HCT116 (cell line): ENCODE measurements around the gene RFX3. TPM values are rescaled to one million over a fixed set of nuclear protein-coding genes. Genes with fewer than 3 reads are reported as not detected.

Experiments
- ATAC-seq: fragments of 200-7000 bp; cut with Tn5 transposase; 2 replicates; pipeline ENCODE4 v1.9.1; 2020; ENCODE audit warnings: mild to moderate bottlenecking, moderate library complexity
- BruUV-seq: library from RNA; stranded (reverse); fragments of 400-500 nt; replicated peaks from 2 replicates; lab custom pipeline; 2021; lab: Mats Ljungman, UMichigan
- CTCF ChIA-PET: fragments of 300-600 bp; sonication (Branson Sonifier 250); formaldehyde crosslinking; loops from one replicate; lab custom pipeline; 2021; ENCODE audit warnings: antibody characterized with exemption; lab: Charles Lee
- POLR2A ChIA-PET: fragments of 300-600, 350-600 bp; sonication (Branson Sonifier 250); formaldehyde crosslinking; loops from one replicate; lab custom pipeline; 2021; ENCODE audit warnings: antibody characterized with exemption; lab: Charles Lee
- RAD21 ChIA-PET, 2 experiments: fragments of 300-600 bp; sonication (Branson Sonifier 250); formaldehyde crosslinking; loops; one replicate each; lab custom pipeline; 2023; ENCODE audit warnings: low total read pairs in 2 of 2; ENCODE audit not compliant: uncharacterized antibody in 2 of 2, unreplicated experiment in 2 of 2, low non-redundant PET in 1 of 2; lab: Charles Lee
- DNase-seq: peaks from one replicate; pipeline ENCODE4 v3.0.0-alpha.2; 2010; ENCODE audit warnings: low read depth, low spot score
- H2AFZ ChIP-seq: fragments of 200-600 bp; shearing (Covaris generic), sonication (generic); 2 replicates; pipeline ENCODE4 v1.6.1; 2017; ENCODE audit warnings: low read depth, mixed run types, mixed read lengths, antibody characterized with exemption, low read length; ENCODE audit not compliant: poor library complexity, severe bottlenecking
- H3K27ac ChIP-seq: 2 replicates; pipeline ENCODE4 v1.5.1; 2012; ENCODE audit warnings: low read depth, low read length
- H3K27me3 ChIP-seq: fragments of 200-600 bp; sonication (generic); 2 replicates; pipeline ENCODE4 v1.6.1; 2016; ENCODE audit warnings: mixed run types, low read length, mixed read lengths; ENCODE audit not compliant: insufficient read depth
- H3K36me3 ChIP-seq, 2 experiments: fragments of 200-500 bp in 1 of 2; fragments of 200-600 bp in 1 of 2; sonication (Bioruptor generic) in 1 of 2; sonication (generic) in 1 of 2; 2 replicates each; pipeline versions ENCODE4 v1.5.1 to v1.6.1; 2014 to 2016; ENCODE audit warnings: low read length in 2 of 2, inconsistent platforms in 1 of 2, mixed read lengths in 1 of 2, mixed run types in 1 of 2; ENCODE audit not compliant: insufficient read depth in 2 of 2, control insufficient read depth in 1 of 2
- H3K4me1 ChIP-seq, 2 experiments: fragments of 200-600 bp in 1 of 2; sonication (generic) in 1 of 2; 2 replicates each; pipeline versions ENCODE4 v1.5.1 to v1.6.1; 2012 to 2017; ENCODE audit warnings: low read length in 2 of 2, inconsistent platforms in 1 of 2, mild to moderate bottlenecking in 1 of 2, mixed read lengths in 1 of 2, mixed run types in 1 of 2, moderate library complexity in 1 of 2; ENCODE audit not compliant: insufficient read depth in 2 of 2, control insufficient read depth in 1 of 2
- H3K4me2 ChIP-seq: fragments of 200-600 bp; sonication (generic); 2 replicates; pipeline ENCODE4 v1.6.1; 2017; ENCODE audit warnings: mixed run types, low read length, mixed read lengths
- H3K4me3 ChIP-seq, 2 experiments: fragments of 200-600 bp in 1 of 2; sonication (generic) in 1 of 2; replicated peaks in 1 of 2; 2 replicates each; pipeline ENCODE4 v1.5.1; 2011 to 2016; ENCODE audit warnings: low read length in 2 of 2, control low read depth in 1 of 2, low read depth in 1 of 2, mild to moderate bottlenecking in 1 of 2, mixed read lengths in 1 of 2, mixed run types in 1 of 2
- H3K79me2 ChIP-seq: fragments of 200-600 bp; sonication (generic); 2 replicates; pipeline ENCODE4 v1.6.1; 2017; ENCODE audit warnings: mild to moderate bottlenecking, mixed run types, low read length, moderate library complexity, mixed read lengths; ENCODE audit not compliant: insufficient read depth
- H3K9ac ChIP-seq: fragments of 200-600 bp; sonication (generic); 2 replicates; pipeline ENCODE4 v1.6.1; 2016; ENCODE audit warnings: low read length, mixed read lengths
- H3K9me2 ChIP-seq: fragments of 200-600 bp; sonication (generic), shearing (Covaris generic); 2 replicates; pipeline ENCODE4 v1.6.1; 2017; ENCODE audit warnings: mixed run types, mild to moderate bottlenecking, moderate library complexity; ENCODE audit not compliant: insufficient read depth
- H3K9me3 ChIP-seq, 2 experiments: fragments of 200-500 bp in 1 of 2; fragments of 200-600 bp in 1 of 2; sonication (Bioruptor generic) in 1 of 2; sonication (generic) in 1 of 2; 2 replicates each; pipeline ENCODE4 v1.6.1; 2014 to 2017; ENCODE audit warnings: low read length in 2 of 2, mixed read lengths in 2 of 2, inconsistent platforms in 1 of 2, low read depth in 1 of 2, mild to moderate bottlenecking in 1 of 2, mixed run types in 1 of 2, moderate library complexity in 1 of 2; ENCODE audit not compliant: control insufficient read depth in 1 of 2, insufficient read depth in 1 of 2
- H4K20me1 ChIP-seq: fragments of 200-600 bp; sonication (generic), shearing (Covaris generic); 2 replicates; pipeline ENCODE4 v1.6.1; 2017; ENCODE audit warnings: mixed run types, mild to moderate bottlenecking, moderate library complexity; ENCODE audit not compliant: insufficient read depth
- CBX3 ChIP-seq: IDR thresholded peaks from 2 replicates; pipeline ENCODE4 v1.6.1; 2012; ENCODE audit warnings: low read depth
- CEBPB ChIP-seq: IDR thresholded peaks from 2 replicates; pipeline ENCODE4 v1.6.1; 2012; ENCODE audit warnings: low read depth
- EZH2 ChIP-seq: fragments of 200-600 bp; sonication (generic); IDR thresholded peaks from 2 replicates; pipeline ENCODE4 v1.6.1; 2017; ENCODE audit warnings: antibody characterized with exemption, mixed run types
- EZH2phosphoT487 ChIP-seq: fragments of 200-600 bp; IDR thresholded peaks from 2 replicates; pipeline ENCODE4 v1.6.1; 2018; ENCODE audit warnings: antibody characterized with exemption, borderline replicate concordance
- FOSL1 ChIP-seq: IDR thresholded peaks from 2 replicates; pipeline ENCODE4 v1.6.1; 2012; ENCODE audit warnings: low read depth
- POLR2A ChIP-seq: IDR thresholded peaks from 2 replicates; pipeline ENCODE4 v1.7.0; 2011; ENCODE audit warnings: borderline replicate concordance; ENCODE audit not compliant: insufficient read depth, insufficient read length; ENCODE audit errors: extremely low read depth
- POLR2AphosphoS5 ChIP-seq: IDR thresholded peaks from 2 replicates; pipeline ENCODE4 v1.6.1; 2011; ENCODE audit warnings: mild to moderate bottlenecking, low read depth, low read length, moderate library complexity
- SIN3A ChIP-seq: IDR thresholded peaks from 2 replicates; pipeline ENCODE4 v1.6.1; 2012; ENCODE audit warnings: low read depth
- SP1 ChIP-seq: IDR thresholded peaks from 2 replicates; pipeline ENCODE4 v1.6.1; 2012; ENCODE audit warnings: low read depth
- SRF ChIP-seq: IDR thresholded peaks from 2 replicates; pipeline ENCODE4 v1.6.1; 2012; ENCODE audit warnings: low read depth
- TCF7L2 ChIP-seq: IDR thresholded peaks from 2 replicates; pipeline ENCODE4 v1.7.0; 2011; ENCODE audit warnings: borderline replicate concordance, inconsistent platforms; ENCODE audit not compliant: insufficient read depth, insufficient read length; ENCODE audit errors: extremely low read depth
- YY1 ChIP-seq: IDR thresholded peaks from 2 replicates; pipeline ENCODE4 v1.6.1; 2011; ENCODE audit warnings: low read length, low read depth, moderate library complexity, mild to moderate bottlenecking; ENCODE audit not compliant: insufficient replicate concordance; ENCODE audit errors: extremely low read depth
- ZNF274 ChIP-seq: fragments of 200-500 bp; sonication (Bioruptor generic); IDR thresholded peaks from 2 replicates; pipeline ENCODE4 v1.6.1; 2014; ENCODE audit warnings: mild to moderate bottlenecking, low read depth, low read length, inconsistent platforms
- intact Hi-C: fragments of 100-400 bp; cut with micrococcal nuclease; formaldehyde crosslinking; loops from 2 replicates; pipeline ENCODE4 v1.10.0; 2022
- total RNA-seq: library from RNA; stranded (reverse); gene quantifications from one replicate; pipeline ENCODE4 v1.2.1, GENCODE V29; 2021; ENCODE audit not compliant: unreplicated experiment
- TF ChIP-seq, protein P1 (sequence below), 3 experiments: fragments of 200-600 bp in 1 of 3; sonication (generic) in 1 of 3; IDR thresholded peaks in 2 of 3; conservative IDR thresholded peaks in 1 of 3; 2 replicates each; pipeline ENCODE4 v1.5.1; 2012 to 2017; ENCODE audit warnings: low read depth in 2 of 3, low read length in 2 of 3, antibody characterized with exemption in 1 of 3, borderline replicate concordance in 1 of 3, control low read depth in 1 of 3, mild to moderate bottlenecking in 1 of 3, mixed read lengths in 1 of 3, mixed run types in 1 of 3, moderate library complexity in 1 of 3; ENCODE audit not compliant: insufficient read depth in 1 of 3
- TF ChIP-seq, protein P2 (sequence below): IDR thresholded peaks from 2 replicates; pipeline ENCODE4 v1.6.1; 2012
- TF ChIP-seq, protein P3 (sequence below): IDR thresholded peaks from 2 replicates; pipeline ENCODE4 v1.6.1; 2012

RFX3 gene
- total RNA-seq, 1 experiment from 2014 or later: 11.8 TPM

DNA sequence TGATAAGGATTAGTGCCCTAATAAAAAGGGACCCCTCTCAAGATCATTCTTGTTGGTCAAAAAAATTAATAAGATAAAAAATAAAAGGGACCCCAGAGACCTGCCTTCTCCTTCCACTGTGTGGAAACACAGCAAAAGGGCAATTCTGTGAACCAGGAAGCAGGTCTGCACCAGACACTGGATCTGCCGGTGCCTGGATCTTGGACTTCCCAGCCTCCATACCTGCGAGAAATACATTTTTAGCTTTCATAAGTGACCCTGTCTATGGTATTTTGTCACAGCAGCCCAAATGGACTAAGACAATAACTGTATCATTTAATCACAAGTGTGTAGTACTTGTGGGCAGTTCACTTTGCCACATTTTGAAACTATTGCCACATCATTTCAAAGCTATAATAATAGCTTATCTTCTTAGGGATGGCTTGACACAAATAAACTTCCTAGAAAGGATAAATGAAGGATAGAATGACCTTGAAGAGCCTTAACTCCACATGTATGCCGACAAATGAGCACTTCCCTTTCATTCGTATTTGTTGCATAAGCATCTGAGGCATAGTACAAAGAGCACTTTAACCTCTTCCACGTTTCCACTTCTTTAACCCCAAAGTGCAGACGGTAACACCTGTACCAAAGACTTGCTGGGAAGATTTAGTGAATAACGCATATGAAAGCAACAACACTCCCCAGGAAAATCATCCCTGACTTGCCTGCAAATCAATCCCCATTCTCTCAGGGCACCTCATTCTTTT, 336.5 kb downstream of the RFX3 start:
- Histone ChIP-seq H3K27me3 (peaks cover 72% of the 10 kb centered on the region), H3K36me3 (no peaks in the 10 kb centered on the region), H3K79me2 (no peaks in the 10 kb centered on the region), H3K27ac (no peak overlapping the region), H3K4me2 (no peak overlapping the region), H2AFZ (no peak overlapping the region), H3K9me2 (no peaks in the 10 kb centered on the region), H4K20me1 (no peaks in the 10 kb centered on the region), H3K4me1 (no peaks in the 10 kb centered on the region), H3K9me3 (no peaks in the 10 kb centered on the region), H3K9ac (no peak overlapping the region), H3K4me3 (no peak overlapping the region)
- intact Hi-C loops: no loop called here
- DNase-seq (no peak), ATAC-seq (no peak)
- ChIA-PET CTCF (no interaction called here), RAD21 (no interaction called here), POLR2A (no interaction called here)
- TF ChIP-seq SRF (no peak), EZH2phosphoT487 (no peak), ZNF274 (no peak), POLR2A (no peak), FOSL1 (no peak), CEBPB (no peak), CBX3 (no peak), EZH2 (no peak), TCF7L2 (no peak), YY1 (no peak), POLR2AphosphoS5 (no peak), SIN3A (no peak), SP1 (no peak)
- TF ChIP-seq, protein P1, sequence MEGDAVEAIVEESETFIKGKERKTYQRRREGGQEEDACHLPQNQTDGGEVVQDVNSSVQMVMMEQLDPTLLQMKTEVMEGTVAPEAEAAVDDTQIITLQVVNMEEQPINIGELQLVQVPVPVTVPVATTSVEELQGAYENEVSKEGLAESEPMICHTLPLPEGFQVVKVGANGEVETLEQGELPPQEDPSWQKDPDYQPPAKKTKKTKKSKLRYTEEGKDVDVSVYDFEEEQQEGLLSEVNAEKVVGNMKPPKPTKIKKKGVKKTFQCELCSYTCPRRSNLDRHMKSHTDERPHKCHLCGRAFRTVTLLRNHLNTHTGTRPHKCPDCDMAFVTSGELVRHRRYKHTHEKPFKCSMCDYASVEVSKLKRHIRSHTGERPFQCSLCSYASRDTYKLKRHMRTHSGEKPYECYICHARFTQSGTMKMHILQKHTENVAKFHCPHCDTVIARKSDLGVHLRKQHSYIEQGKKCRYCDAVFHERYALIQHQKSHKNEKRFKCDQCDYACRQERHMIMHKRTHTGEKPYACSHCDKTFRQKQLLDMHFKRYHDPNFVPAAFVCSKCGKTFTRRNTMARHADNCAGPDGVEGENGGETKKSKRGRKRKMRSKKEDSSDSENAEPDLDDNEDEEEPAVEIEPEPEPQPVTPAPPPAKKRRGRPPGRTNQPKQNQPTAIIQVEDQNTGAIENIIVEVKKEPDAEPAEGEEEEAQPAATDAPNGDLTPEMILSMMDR (IDR thresholded peaks at IDR 0.05 in 2 of 3, conservative IDR thresholded peaks at IDR 0.05 in 1 of 3; ENCODE audit: borderline replicate concordance in 1 of 3, insufficient read depth in 1 of 3, low read depth in 2 of 3, low read length in 2 of 3): no peak
- TF ChIP-seq, protein P2, sequence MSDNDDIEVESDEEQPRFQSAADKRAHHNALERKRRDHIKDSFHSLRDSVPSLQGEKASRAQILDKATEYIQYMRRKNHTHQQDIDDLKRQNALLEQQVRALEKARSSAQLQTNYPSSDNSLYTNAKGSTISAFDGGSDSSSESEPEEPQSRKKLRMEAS: no peak
- TF ChIP-seq, protein P3, sequence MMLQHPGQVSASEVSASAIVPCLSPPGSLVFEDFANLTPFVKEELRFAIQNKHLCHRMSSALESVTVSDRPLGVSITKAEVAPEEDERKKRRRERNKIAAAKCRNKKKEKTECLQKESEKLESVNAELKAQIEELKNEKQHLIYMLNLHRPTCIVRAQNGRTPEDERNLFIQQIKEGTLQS: no peak
- no TSS peak for BruUV-seq
